HG02970 (cell line): ENCODE data around the gene MBOAT1.

Source experiments
- ATAC-seq: cut with Tn5 transposase; IDR thresholded peaks from one replicate; pipeline ENCODE4 v1.9.1; 2021; ENCODE audit warnings: mild to moderate bottlenecking, moderate library complexity, moderate number of reproducible peaks; ENCODE audit not compliant: unreplicated experiment, low FRiP score

The MBOAT1 gene

GRCh38 chr6:20058121-20058905, 154.0 kb downstream of the MBOAT1 start:
- no peak for ATAC-seq

- no peak for ATAC-seq
Measured at GRCh38 chr6:20056350-20056992, 155.8 kb downstream of the MBOAT1 start.

- no peak for ATAC-seq
Measured at GRCh38 chr6:20055916-20056315, 156.4 kb downstream of the MBOAT1 start.
